SK-N-MC (cell line): ENCODE results near the gene TARP.
"Not testable (repeated sequence)": the region's sequence is repeated elsewhere in the genome, so short reads cannot be mapped to it uniquely, and the experiment has no call there.

Experiments used
- EZH2 ChIP-seq: fragments of 200-600 bp; sonication (generic); IDR thresholded peaks from one replicate; pipeline ENCODE4 v1.6.1; 2017; ENCODE audit warnings: antibody characterized with exemption
- POLR2AphosphoS5 ChIP-seq: IDR thresholded peaks from 2 replicates; pipeline ENCODE4 v1.6.1; 2012; ENCODE audit warnings: mild to moderate bottlenecking, low read depth, low read length, borderline replicate concordance

DNA sequence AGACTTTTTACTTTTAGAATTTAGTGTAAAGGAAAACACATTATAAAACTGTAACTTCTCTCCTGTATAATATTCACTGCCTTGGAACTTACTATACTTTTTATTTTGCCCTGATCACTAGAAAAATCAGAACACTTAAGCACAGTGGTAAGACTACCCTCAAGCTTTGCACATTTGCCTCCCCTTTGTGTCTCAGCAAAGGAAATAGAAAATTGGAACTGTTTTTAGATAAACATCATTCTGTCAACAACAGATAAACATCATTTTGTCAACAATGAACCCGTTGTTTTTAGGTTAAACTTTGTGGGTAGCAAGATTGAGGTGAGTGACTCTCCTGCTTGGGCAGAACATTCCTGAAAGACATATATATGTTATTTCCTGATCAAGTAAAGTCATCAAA, 8.8 kb downstream of the TARP start:
- TF ChIP-seq EZH2, POLR2AphosphoS5: not testable (repeated sequence)
